IMR-90 (cell line): ENCODE data around the gene HBD. TPM values are rescaled to one million over a fixed set of nuclear protein-coding genes. Genes with fewer than 3 reads are reported as not detected.

Experiments
- ATAC-seq: fragments of 200-7000 bp; cut with Tn5 transposase; 2 replicates; pipeline ENCODE4 v1.9.1; 2020; ENCODE audit warnings: low read depth, mild to moderate bottlenecking, moderate library complexity
- BruUV-seq: library from RNA; stranded (reverse); fragments of 400-500 nt; replicated peaks from 2 replicates; lab custom pipeline; 2021; lab: Mats Ljungman, UMichigan
- CTCF ChIA-PET: fragments of 300-600 bp; formaldehyde crosslinking; extraction: SDS; loops from one replicate; lab custom pipeline; 2021; ENCODE audit warnings: antibody characterized with exemption; lab: Yijun Ruan, JAX
- POLR2A ChIA-PET: fragments of 300-600 bp; sonication (Branson Sonifier 250); formaldehyde crosslinking; loops from one replicate; lab custom pipeline; 2022; ENCODE audit warnings: antibody characterized with exemption; ENCODE audit not compliant: unreplicated experiment; lab: Charles Lee
- DNase-seq: peaks from one replicate; pipeline ENCODE4 v3.0.0; 2013
- H2AFZ ChIP-seq: replicated peaks from 2 replicates; pipeline ENCODE3; 2013; ENCODE audit warnings: low read length, mild to moderate bottlenecking; ENCODE audit not compliant: poor library complexity
- H2AK5ac ChIP-seq: 2 replicates; pipeline ENCODE4 v1.6.1; 2013; ENCODE audit warnings: low read depth, low read length, inconsistent platforms
- H2AK9ac ChIP-seq: replicated peaks from 2 replicates; pipeline ENCODE3; 2013; ENCODE audit warnings: mild to moderate bottlenecking, low read depth, low read length, moderate library complexity; ENCODE audit not compliant: poor library complexity
- H2BK120ac ChIP-seq: 2 replicates; pipeline ENCODE4 v1.6.1; 2013; ENCODE audit warnings: low read depth, low read length, inconsistent platforms
- H2BK15ac ChIP-seq: 3 replicates; pipeline ENCODE4 v1.6.1; 2013; ENCODE audit warnings: low read depth, low read length, inconsistent platforms
- H2BK20ac ChIP-seq: 2 replicates; pipeline ENCODE4 v1.6.1; 2013; ENCODE audit warnings: low read depth, mild to moderate bottlenecking, inconsistent platforms, low read length, moderate library complexity
- H2BK5ac ChIP-seq: 2 replicates; pipeline ENCODE4 v1.6.1; 2013; ENCODE audit warnings: mild to moderate bottlenecking, low read depth, low read length, inconsistent platforms; ENCODE audit not compliant: poor library complexity, severe bottlenecking
- H3K14ac ChIP-seq: replicated peaks from 2 replicates; pipeline ENCODE4 v1.6.1; 2013; ENCODE audit warnings: low read depth, low read length, inconsistent platforms
- H3K18ac ChIP-seq: 2 replicates; pipeline ENCODE4 v1.6.1; 2013; ENCODE audit warnings: low read depth, low read length, control low read depth
- H3K23ac ChIP-seq: 2 replicates; pipeline ENCODE4 v1.6.1; 2013; ENCODE audit warnings: low read depth, low read length, inconsistent platforms
- H3K27ac ChIP-seq: 2 replicates; pipeline ENCODE4 v1.5.1; 2013; ENCODE audit warnings: mild to moderate bottlenecking, control low read depth, low read length; ENCODE audit not compliant: insufficient read depth
- H3K27me3 ChIP-seq: 2 replicates; pipeline ENCODE4 v1.6.1; 2013; ENCODE audit warnings: low read length; ENCODE audit not compliant: control insufficient read depth, insufficient read depth
- H3K36me3 ChIP-seq: 2 replicates; pipeline ENCODE4 v1.6.1; 2013; ENCODE audit warnings: low read length, mixed read lengths; ENCODE audit not compliant: control insufficient read depth, insufficient read depth
- H3K4ac ChIP-seq: 2 replicates; pipeline ENCODE4 v1.6.1; 2013; ENCODE audit warnings: low read depth, low read length, inconsistent platforms
- H3K4me1 ChIP-seq: 2 replicates; pipeline ENCODE4 v1.6.1; 2013; ENCODE audit warnings: low read length, mixed read lengths; ENCODE audit not compliant: control insufficient read depth, insufficient read depth
- H3K4me2 ChIP-seq: 2 replicates; pipeline ENCODE4 v1.6.1; 2013; ENCODE audit warnings: low read depth, mild to moderate bottlenecking, control low read depth, low read length, moderate library complexity
- H3K4me3 ChIP-seq: 2 replicates; pipeline ENCODE4 v1.5.1; 2013; ENCODE audit warnings: low read depth, mild to moderate bottlenecking, control low read depth, low read length, moderate library complexity; ENCODE audit not compliant: insufficient read depth
- H3K56ac ChIP-seq: 2 replicates; pipeline ENCODE4 v1.6.1; 2013; ENCODE audit warnings: low read length, inconsistent platforms; ENCODE audit not compliant: insufficient read depth; ENCODE audit errors: extremely low read depth
- H3K79me1 ChIP-seq, 2 experiments: 2 replicates each; pipeline ENCODE4 v1.6.1; 2013; ENCODE audit warnings: low read length in 2 of 2, inconsistent platforms in 1 of 2, low read depth in 1 of 2
- H3K9ac ChIP-seq: 2 replicates; pipeline ENCODE4 v1.6.1; 2013; ENCODE audit warnings: low read depth, low read length, control low read depth
- H3K9me1 ChIP-seq: 2 replicates; pipeline ENCODE4 v1.6.1; 2013; ENCODE audit warnings: low read length, inconsistent platforms; ENCODE audit not compliant: insufficient read depth
- H3K9me3 ChIP-seq: 2 replicates; pipeline ENCODE4 v1.6.1; 2013; ENCODE audit warnings: low read length; ENCODE audit not compliant: control insufficient read depth, insufficient read depth
- H4K20me1 ChIP-seq: 2 replicates; pipeline ENCODE4 v1.6.1; 2013; ENCODE audit warnings: low read length, inconsistent platforms; ENCODE audit not compliant: insufficient read depth
- H4K5ac ChIP-seq: 2 replicates; pipeline ENCODE4 v1.6.1; 2013; ENCODE audit warnings: mild to moderate bottlenecking, low read depth, low read length, control low read depth
- H4K8ac ChIP-seq, 2 experiments: 2 replicates each; pipeline ENCODE4 v1.6.1; 2013; ENCODE audit warnings: low read depth in 2 of 2, low read length in 2 of 2, control low read depth in 1 of 2, inconsistent platforms in 1 of 2
- H4K91ac ChIP-seq: 2 replicates; pipeline ENCODE4 v1.6.1; 2013; ENCODE audit warnings: low read depth, low read length, inconsistent platforms; ENCODE audit not compliant: insufficient read depth
- FOS ChIP-seq: fragments of 150-350 bp; IDR thresholded peaks from 2 replicates; pipeline ENCODE4 v1.6.1; 2016; ENCODE audit warnings: low read depth, low read length
- RCOR1 ChIP-seq: IDR thresholded peaks from 2 replicates; pipeline ENCODE4 v1.6.1; 2012; ENCODE audit warnings: mild to moderate bottlenecking, low read length, improper control_type of control experiment; ENCODE audit not compliant: insufficient replicate concordance
- WGBS, 2 experiments: methylation state at CpG; one replicate each; pipeline versions ENCODE4 v1.1.5 to v1.1.7; 2013; ENCODE audit warnings: missing lambda C conversion rate in 2 of 2; ENCODE audit not compliant: insufficient read length in 1 of 2; ENCODE audit errors: extremely low coverage in 2 of 2; 5-methylcytosine and 5-hydroxymethylcytosine counted together
- dilution Hi-C: fragments of 300-500 bp; cut with HindIII; formaldehyde crosslinking; loops from one replicate; pipeline ENCODE4 v1.14.3; 2018; ENCODE audit warnings: low sequenced_read_pairs; ENCODE audit not compliant: unreplicated experiment
- in situ Hi-C: fragments of 300-500 bp; cut with MboI; formaldehyde crosslinking; loops from 3 replicates; pipeline ENCODE4 v1.14.3; 2019; ENCODE audit warnings: low sequenced_read_pairs, inconsistent platforms, mixed read lengths
- intact Hi-C: fragments of 100-400 bp; cut with micrococcal nuclease; formaldehyde crosslinking; loops from 2 replicates; pipeline ENCODE4 v1.10.0; 2022
- polyA plus RNA-seq, 3 experiments: library from polyadenylated mRNA; depleted of rRNA; stranded (reverse); fragments of >200 nt; gene quantifications; 2 replicates each; pipeline ENCODE4 v1.2.3, GENCODE V29; 2012; ENCODE audit warnings: low replicate concordance in 1 of 3
- total RNA-seq: library from RNA; depleted of rRNA; stranded (reverse); fragments of >200 nt; gene quantifications from 2 replicates; pipeline ENCODE4 v1.2.3, GENCODE V29; 2012

Gene HBD
- total and polyA plus RNA-seq, 2 of the 4 experiments (the other 2 are of a cell fraction) = 6.3 to 12.0 TPM

GRCh38 chr11:5196067-5196466 is 38.2 kb downstream of the HBD start:
- no peak for DNase-seq
- dilution Hi-C loops (no loop called here), in situ Hi-C loops (no loop called here), intact Hi-C loops (no loop called here)
- POLR2A ChIA-PET = no interaction called here
- no peaks in the 10 kb centered on the region for H3K9me3 ChIP-seq
- no peaks in the 10 kb centered on the region for H3K36me3 ChIP-seq
- CTCF ChIA-PET = no interaction called here
- no peak overlapping the region for H2BK5ac ChIP-seq
- no peak overlapping the region for H3K9ac ChIP-seq
- no peak overlapping the region for H2AFZ ChIP-seq
- H3K79me1 ChIP-seq = no peaks in the 10 kb centered on the region
- no peak overlapping the region for H3K56ac ChIP-seq
- H4K8ac ChIP-seq = peak overlapping the region in 1 of 2 experiments; percentile 53; a peak in 1 of 4 replicates
- BruUV-seq = no TSS peak
- H2BK120ac ChIP-seq = no peak overlapping the region
- H2BK20ac ChIP-seq = no peak overlapping the region
- no peak overlapping the region for H3K4me2 ChIP-seq
- no peak overlapping the region for H2AK9ac ChIP-seq
- H3K9me1 ChIP-seq = no peaks in the 10 kb centered on the region
- no peak overlapping the region for H2BK15ac ChIP-seq
- H4K20me1 ChIP-seq = no peaks in the 10 kb centered on the region
- H3K4me3 ChIP-seq = no peak overlapping the region
- no peaks in the 10 kb centered on the region; the same call in 1 of the 2 replicates for H3K4me1 ChIP-seq
- H3K27me3 ChIP-seq = no peaks in the 10 kb centered on the region
- no peak overlapping the region for H3K14ac ChIP-seq
- TF ChIP-seq RCOR1 (no peak), FOS (no peak)
- H2AK5ac ChIP-seq = no peak overlapping the region
- no peak overlapping the region for H4K5ac ChIP-seq
- no peak for ATAC-seq
- no peak overlapping the region for H3K4ac ChIP-seq
- H3K23ac ChIP-seq = no peak overlapping the region
- 68% methylated on average over 3 of the region's 5 CpGs; no CpG with 5 or more reads in 1 of the 2 experiments for WGBS, 2 experiments
- H3K27ac ChIP-seq = no peak overlapping the region
- no peak overlapping the region for H4K91ac ChIP-seq
- H3K18ac ChIP-seq = no peak overlapping the region
